Panc1 (cell line): ENCODE measurements around the gene KCNQ1. TPM values are rescaled to one million over a fixed set of nuclear protein-coding genes. Genes with fewer than 3 reads are reported as not detected.

Experiments
- ATAC-seq: fragments of 200-7000 bp; cut with Tn5 transposase; 2 replicates; pipeline ENCODE4 v1.9.1; 2020; ENCODE audit warnings: mild to moderate bottlenecking, moderate library complexity
- BruUV-seq: library from RNA; stranded (reverse); fragments of 400-500 nt; replicated peaks from 2 replicates; lab custom pipeline; 2021; lab: Mats Ljungman, UMichigan
- CTCF ChIA-PET: fragments of 300-600 bp; sonication (Branson Sonifier 250); formaldehyde crosslinking; loops from one replicate; lab custom pipeline; 2022; ENCODE audit warnings: antibody characterized with exemption; lab: Charles Lee
- POLR2A ChIA-PET: fragments of 300-600 bp; sonication (Branson Sonifier 250); formaldehyde crosslinking; loops from one replicate; lab custom pipeline; 2022; ENCODE audit warnings: antibody characterized with exemption; lab: Charles Lee
- DNase-seq: peaks from one replicate; pipeline ENCODE4 v3.0.0-alpha.2; 2010; ENCODE audit warnings: low read depth, low spot score
- H3K27ac ChIP-seq: 2 replicates; pipeline ENCODE4 v1.5.1; 2011; ENCODE audit warnings: mild to moderate bottlenecking, low read length, inconsistent platforms
- H3K27me3 ChIP-seq: fragments of 200-500 bp; sonication (Bioruptor generic); 2 replicates; pipeline ENCODE4 v1.6.0; 2014; ENCODE audit warnings: low read length, inconsistent platforms; ENCODE audit not compliant: control insufficient read depth, insufficient read depth
- H3K36me3 ChIP-seq: fragments of 200-500 bp; sonication (Bioruptor generic); 2 replicates; pipeline ENCODE4 v1.5.1; 2014; ENCODE audit warnings: inconsistent platforms, mild to moderate bottlenecking, low read length, moderate library complexity; ENCODE audit not compliant: control insufficient read depth, insufficient read depth
- H3K4me1 ChIP-seq: 2 replicates; pipeline ENCODE4 v1.5.1; 2011; ENCODE audit warnings: inconsistent platforms, mild to moderate bottlenecking, low read length, moderate library complexity; ENCODE audit not compliant: control insufficient read depth, insufficient read depth
- H3K4me3 ChIP-seq, 2 experiments: 2 replicates each; pipeline ENCODE4 v1.5.1; 2011 to 2012; ENCODE audit warnings: low read depth in 2 of 2, low read length in 2 of 2, mild to moderate bottlenecking in 2 of 2, inconsistent platforms in 1 of 2, moderate library complexity in 1 of 2
- H3K9me3 ChIP-seq: fragments of 200-500 bp; sonication (Bioruptor generic); 2 replicates; pipeline ENCODE4 v1.5.1; 2014; ENCODE audit warnings: low read depth, mild to moderate bottlenecking, inconsistent platforms, low read length, moderate library complexity; ENCODE audit not compliant: control insufficient read depth, insufficient read depth
- CTCF ChIP-seq: fragments of 450-650 bp; IDR thresholded peaks from 2 replicates; pipeline ENCODE4 v1.5.1; 2017; ENCODE audit warnings: mild to moderate bottlenecking
- POLR2AphosphoS5 ChIP-seq: IDR thresholded peaks from 2 replicates; pipeline ENCODE4 v1.6.1; 2012; ENCODE audit warnings: mild to moderate bottlenecking, low read depth, low read length, moderate library complexity
- REST ChIP-seq, 2 experiments: IDR thresholded peaks; 2 replicates each; pipeline ENCODE4 v1.6.1; 2011 to 2012; ENCODE audit warnings: low read depth in 2 of 2, control low read depth in 1 of 2, low read length in 1 of 2, mild to moderate bottlenecking in 1 of 2, moderate library complexity in 1 of 2; ENCODE audit not compliant: insufficient read depth in 1 of 2
- SIN3A ChIP-seq: IDR thresholded peaks from 2 replicates; pipeline ENCODE4 v1.6.1; 2012; ENCODE audit warnings: low read depth, mild to moderate bottlenecking, low read length, moderate library complexity, borderline replicate concordance; ENCODE audit not compliant: insufficient read depth
- TCF7L2 ChIP-seq: IDR thresholded peaks from 2 replicates; pipeline ENCODE4 v1.6.1; 2011; ENCODE audit warnings: mild to moderate bottlenecking, low read depth, low read length, inconsistent platforms
- in situ Hi-C: cut with HindIII; loops from 2 replicates; pipeline ENCODE4 v1.10.0; 2016; ENCODE audit warnings: low sequenced_read_pairs, low pct_unique_long_range_greater_than_20kb
- intact Hi-C: fragments of 100-400 bp; cut with micrococcal nuclease; formaldehyde crosslinking; loops from one replicate; pipeline ENCODE4 v1.10.0; 2022; ENCODE audit not compliant: unreplicated experiment
- total RNA-seq: library from RNA; stranded (reverse); gene quantifications from one replicate; pipeline ENCODE4 v1.2.1, GENCODE V29; 2021; ENCODE audit not compliant: unreplicated experiment

Gene KCNQ1
- total RNA-seq, 1 experiment from 2014 or later = 1.0 TPM

- in situ Hi-C loops = no loop called here
- Histone ChIP-seq H3K4me1 (no peaks in the 10 kb centered on the region), H3K27ac (no peak overlapping the region), H3K9me3 (peaks cover 8% of the 10 kb centered on the region; the same call in 1 of the 2 replicates), H3K4me3 (no peak overlapping the region), H3K27me3 (peaks cover 14% of the 10 kb centered on the region), H3K36me3 (no peaks in the 10 kb centered on the region)
- DNase-seq = no peak
- TF ChIP-seq TCF7L2 (no peak), CTCF (no peak), POLR2AphosphoS5 (no peak), SIN3A (no peak), REST (IDR thresholded peaks at IDR 0.05; ENCODE audit: insufficient read depth in 1 of 2, low read depth in 2 of 2, low read length in 1 of 2) (no peak)
- BruUV-seq = no TSS peak
- intact Hi-C loops = no loop called here
- CTCF ChIA-PET = no interaction called here
- ATAC-seq = no peak
- POLR2A ChIA-PET = no interaction called here
Observed at GRCh38 chr11:2498750-2499149, 53.9 kb downstream of the KCNQ1 start.

GRCh38 chr11:2507212-2507901, 62.5 kb downstream of the KCNQ1 start:
- no TSS peak for BruUV-seq
- Histone ChIP-seq H3K4me1 (no peaks in the 10 kb centered on the region), H3K36me3 (no peaks in the 10 kb centered on the region), H3K27me3 (peaks cover 23% of the 10 kb centered on the region), H3K4me3 (no peak overlapping the region), H3K9me3 (no peaks in the 10 kb centered on the region), H3K27ac (no peak overlapping the region)
- DNase-seq (no peak), ATAC-seq (no peak)
- intact Hi-C loops = no loop called here
- in situ Hi-C loops = no loop called here
- ChIA-PET CTCF (interaction anchor here (1.0 kb wide), 1 partner anchor 381 kb away, joined by 3 read pairs; no protein-coding TSS in a partner anchor), POLR2A (no interaction called here)
- TF ChIP-seq POLR2AphosphoS5 = no peak
- TF ChIP-seq CTCF = no peak
- no peak for TF ChIP-seq TCF7L2
- no peak for TF ChIP-seq REST (IDR thresholded peaks at IDR 0.05; ENCODE audit: insufficient read depth in 1 of 2, low read depth in 2 of 2, low read length in 1 of 2)
- TF ChIP-seq SIN3A = no peak
